Glomerular visceral epithelial cell (primary cell): ENCODE data around the gene CACNG5.

Experiments
- DNase-seq: peaks from one replicate; pipeline ENCODE4 v3.0.0-alpha.2; 2016; ENCODE audit errors: extremely low spot score

Gene CACNG5

GRCh38 chr17:66822009-66822408 lies 12.9 kb upstream of the CACNG5 start:
- no peak for DNase-seq

- no peak for DNase-seq
Observed at GRCh38 chr17:66826856-66827255, 8.1 kb upstream of the CACNG5 start.

- peak; percentile 57 for DNase-seq
Observed at GRCh38 chr17:66829386-66829864, 5.5 kb upstream of the CACNG5 start.

GRCh38 chr17:66829883-66830282 lies 5.0 kb upstream of the CACNG5 start:
- no peak for DNase-seq

GRCh38 chr17:66830451-66830850 lies 4.5 kb upstream of the CACNG5 start:
- no peak for DNase-seq

- no peak for DNase-seq
Observed at GRCh38 chr17:66831383-66832210, 3.3 kb upstream of the CACNG5 start.

GRCh38 chr17:66833201-66833600 lies 1.7 kb upstream of the CACNG5 start:
- DNase-seq: no peak

GRCh38 chr17:66834426-66834918 lies 445 bp upstream of the CACNG5 start:
- no peak for DNase-seq

GRCh38 chr17:66835476-66835875 lies 559 bp downstream of the CACNG5 start:
- no peak for DNase-seq

- DNase-seq: no peak
Observed at GRCh38 chr17:66836063-66837005, 1.4 kb downstream of the CACNG5 start.

- DNase-seq: no peak
Observed at GRCh38 chr17:66837226-66837625, 2.3 kb downstream of the CACNG5 start.

- no peak for DNase-seq
Observed at GRCh38 chr17:66837885-66838665, 3.2 kb downstream of the CACNG5 start.

- DNase-seq: no peak
Observed at GRCh38 chr17:66839616-66840015, 4.7 kb downstream of the CACNG5 start.

- DNase-seq: no peak
Observed at GRCh38 chr17:66840061-66840460, 5.1 kb downstream of the CACNG5 start.

- DNase-seq: no peak
Observed at GRCh38 chr17:66841328-66841727, 6.4 kb downstream of the CACNG5 start.

- DNase-seq: no peak
Observed at GRCh38 chr17:66841744-66842143, 6.8 kb downstream of the CACNG5 start.

- no peak for DNase-seq
Observed at GRCh38 chr17:66842505-66842904, 7.6 kb downstream of the CACNG5 start.

GRCh38 chr17:66842959-66843358 lies 8.0 kb downstream of the CACNG5 start:
- no peak for DNase-seq

- no peak for DNase-seq
Observed at GRCh38 chr17:66843627-66844026, 8.7 kb downstream of the CACNG5 start.

- no peak for DNase-seq
Observed at GRCh38 chr17:66847704-66848103, 12.8 kb downstream of the CACNG5 start.

GRCh38 chr17:66848496-66848895 lies 13.6 kb downstream of the CACNG5 start:
- DNase-seq: no peak
